GM12878 (cell line): ENCODE results near the gene SSPN.

ENCODE experiments used
- CBX3 ChIP-seq: fragments of 200-600 bp; sonication (generic); IDR thresholded peaks from 2 replicates; pipeline ENCODE4 v1.6.1; 2016; ENCODE audit warnings: low read depth, borderline replicate concordance
- CTCF ChIP-seq, 3 experiments: IDR thresholded peaks in 2 of 3; conservative IDR thresholded peaks in 1 of 3; 2 replicates each; pipeline ENCODE4 v1.5.1; 2011; ENCODE audit warnings: low read depth in 3 of 3, low read length in 3 of 3, mild to moderate bottlenecking in 3 of 3, control low read depth in 2 of 3, moderate library complexity in 2 of 3, inconsistent platforms in 1 of 3, mixed read lengths in 1 of 3; ENCODE audit not compliant: control insufficient read depth in 2 of 3, insufficient read depth in 1 of 3; ENCODE audit errors: extremely low read depth in 1 of 3
- EP300 ChIP-seq, 2 experiments: fragments of 150-350 bp in 1 of 2; IDR thresholded peaks; 2 replicates each; pipeline ENCODE4 v1.6.1; 2011 to 2012; ENCODE audit warnings: low read depth in 2 of 2, low read length in 2 of 2, borderline replicate concordance in 1 of 2, improper control_type of control experiment in 1 of 2, inconsistent platforms in 1 of 2; ENCODE audit not compliant: control insufficient read depth in 1 of 2
- ETV6 ChIP-seq, 2 experiments: fragments of 450-650 bp in 1 of 2; IDR thresholded peaks in 1 of 2; conservative IDR thresholded peaks in 1 of 2; 2 replicates each; pipeline ENCODE4 v1.6.1; 2014; ENCODE audit warnings: antibody characterized with exemption in 1 of 2, borderline replicate concordance in 1 of 2, low read depth in 1 of 2, mild to moderate bottlenecking in 1 of 2, moderate library complexity in 1 of 2
- EZH2 ChIP-seq: IDR thresholded peaks from 2 replicates; pipeline ENCODE4 v1.6.1; 2012; ENCODE audit warnings: low read depth, mild to moderate bottlenecking, control low read depth, inconsistent platforms, low read length, borderline replicate concordance; ENCODE audit not compliant: control insufficient read depth
- GABPA ChIP-seq: IDR thresholded peaks from 2 replicates; pipeline ENCODE4 v1.6.1; 2014; ENCODE audit warnings: antibody characterized with exemption, low read depth, mild to moderate bottlenecking, inconsistent platforms
- IRF3 ChIP-seq: fragments of 450-650 bp; IDR thresholded peaks from 2 replicates; pipeline ENCODE4 v1.6.1; 2014; ENCODE audit warnings: mild to moderate bottlenecking
- MAX ChIP-seq: IDR thresholded peaks from 2 replicates; pipeline ENCODE4 v1.6.1; 2012; ENCODE audit warnings: low read depth, low read length, improper control_type of control experiment
- REST ChIP-seq: IDR thresholded peaks from 2 replicates; pipeline ENCODE4 v1.6.1; 2012; ENCODE audit warnings: mild to moderate bottlenecking, low read depth, low read length
- SMC3 ChIP-seq: IDR thresholded peaks from 2 replicates; pipeline ENCODE4 v1.6.1; 2011; ENCODE audit warnings: low read length, improper control_type of control experiment, borderline replicate concordance

GRCh38 chr12:26279908-26280307, 84.5 kb downstream of the SSPN start:
- no peak for TF ChIP-seq CTCF (IDR thresholded peaks at IDR 0.05 in 2 of 3, conservative IDR thresholded peaks at IDR 0.05 in 1 of 3; ENCODE audit: control insufficient read depth in 2 of 3, extremely low read depth in 1 of 3, insufficient read depth in 1 of 3, low read depth in 3 of 3, low read length in 3 of 3)
- TF ChIP-seq CBX3, result no peak
- TF ChIP-seq MAX, result no peak
- no peak for TF ChIP-seq GABPA
- no peak for TF ChIP-seq EZH2
- no peak for TF ChIP-seq REST
- no peak for TF ChIP-seq SMC3
- TF ChIP-seq EP300 (IDR thresholded peaks at IDR 0.05; ENCODE audit: borderline replicate concordance in 1 of 2, control insufficient read depth in 1 of 2, low read depth in 2 of 2, low read length in 2 of 2), result no peak
- TF ChIP-seq IRF3, result no peak
- TF ChIP-seq ETV6 (conservative IDR thresholded peaks at IDR 0.05 in 1 of 2, IDR thresholded peaks at IDR 0.05 in 1 of 2; ENCODE audit: borderline replicate concordance in 1 of 2, low read depth in 1 of 2), result no peak
